Activated naive CD8-positive, alpha-beta T cell treated with anti-CD3 and anti-CD28 coated beads for 36 hours (primary cell): ENCODE measurements around the gene MLLT3. TPM values are rescaled to one million over a fixed set of nuclear protein-coding genes. Genes with fewer than 3 reads are reported as not detected.

ENCODE experiments used
- DNase-seq: peaks from one replicate; pipeline ENCODE4 v3.0.0; 2021
- H3K27ac Mint-ChIP-seq: one replicate; pipeline ENCODE4 v1.8.0; 2022; ENCODE audit warnings: mild to moderate bottlenecking, moderate library complexity, mixed read lengths
- H3K27me3 Mint-ChIP-seq: one replicate; pipeline ENCODE4 v1.8.0; 2022; ENCODE audit warnings: mild to moderate bottlenecking, mixed read lengths
- H3K36me3 Mint-ChIP-seq: one replicate; pipeline ENCODE4 v1.8.0; 2021; ENCODE audit warnings: mild to moderate bottlenecking, mixed read lengths
- H3K4me1 Mint-ChIP-seq: one replicate; pipeline ENCODE4 v1.8.0; 2021; ENCODE audit warnings: mixed read lengths
- H3K4me3 Mint-ChIP-seq: one replicate; pipeline ENCODE4 v1.8.0; 2022; ENCODE audit warnings: mild to moderate bottlenecking, moderate library complexity, mixed read lengths
- H3K9me3 Mint-ChIP-seq: one replicate; pipeline ENCODE4 v1.8.0; 2022; ENCODE audit warnings: mixed read lengths
- total RNA-seq, 2 experiments: library from RNA; stranded (reverse); gene quantifications; one replicate each; pipeline ENCODE4 v1.2.3, GENCODE V29; 2021

Gene MLLT3
- total RNA-seq, 2 experiments from 2014 or later, result 68.0 to 69.9 TPM

GRCh38 chr9:20619487-20620200, 2.7 kb downstream of the MLLT3 start:
- no peaks in the 10 kb centered on the region for H3K9me3 Mint-ChIP-seq
- no peaks in the 10 kb centered on the region for H3K27me3 Mint-ChIP-seq
- peaks cover 46% of the 10 kb centered on the region for H3K4me1 Mint-ChIP-seq
- peak; percentile 28 for DNase-seq
- H3K4me3 Mint-ChIP-seq, result peak overlapping the region; percentile 94
- H3K27ac Mint-ChIP-seq, result peak overlapping the region; percentile 78
- H3K36me3 Mint-ChIP-seq, result peaks cover 20% of the 10 kb centered on the region

DNA sequence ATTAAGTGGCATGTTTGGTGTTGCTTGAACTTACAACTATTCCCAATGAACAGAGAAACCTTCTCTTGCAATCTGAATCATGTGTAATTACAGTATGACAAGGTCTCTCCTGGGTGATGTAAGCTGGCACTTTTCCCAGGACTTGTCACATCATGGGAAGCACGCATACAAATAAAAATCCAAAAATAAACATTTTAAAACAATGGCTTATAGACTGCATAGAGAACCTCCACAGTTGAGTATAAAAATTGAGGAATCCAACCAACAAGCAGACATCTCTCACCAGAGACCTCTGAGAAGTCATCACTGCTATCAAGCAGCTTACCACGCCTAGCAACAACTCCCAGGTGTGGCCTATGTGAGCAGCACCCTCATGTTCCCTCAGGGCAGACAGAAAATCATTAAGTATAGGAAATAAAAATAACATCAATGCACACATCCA, 3.9 kb downstream of the MLLT3 start:
- no peak for DNase-seq
- no peaks in the 10 kb centered on the region for H3K9me3 Mint-ChIP-seq
- peaks cover 20% of the 10 kb centered on the region for H3K36me3 Mint-ChIP-seq
- H3K4me3 Mint-ChIP-seq, result peak overlapping the region; percentile 7
- H3K27ac Mint-ChIP-seq, result no peak overlapping the region
- peaks cover 44% of the 10 kb centered on the region for H3K4me1 Mint-ChIP-seq
- no peaks in the 10 kb centered on the region for H3K27me3 Mint-ChIP-seq

DNA sequence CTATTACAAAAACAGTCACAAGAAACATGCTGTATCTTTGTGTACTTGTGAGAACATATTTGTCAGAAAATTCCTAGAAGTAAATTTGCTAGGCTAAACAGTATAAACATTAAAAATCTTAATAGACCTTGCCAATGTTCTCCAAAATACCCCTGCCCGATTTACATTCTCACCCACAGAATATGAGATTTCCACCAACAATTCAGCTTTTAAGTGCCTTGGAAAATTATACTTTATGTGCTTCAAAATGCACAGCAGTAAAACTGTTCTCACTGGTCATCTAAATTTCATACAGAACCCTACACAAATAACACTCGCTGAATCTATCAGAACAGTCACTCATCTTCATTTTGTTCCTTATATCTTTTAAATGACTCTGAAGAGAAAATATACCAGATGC, 5.5 kb downstream of the MLLT3 start:
- H3K27ac Mint-ChIP-seq, result no peak overlapping the region
- H3K4me1 Mint-ChIP-seq, result peaks cover 60% of the 10 kb centered on the region
- H3K27me3 Mint-ChIP-seq, result no peaks in the 10 kb centered on the region
- peaks cover 22% of the 10 kb centered on the region for H3K36me3 Mint-ChIP-seq
- H3K4me3 Mint-ChIP-seq, result no peak overlapping the region
- no peak for DNase-seq
- H3K9me3 Mint-ChIP-seq, result no peaks in the 10 kb centered on the region

DNA sequence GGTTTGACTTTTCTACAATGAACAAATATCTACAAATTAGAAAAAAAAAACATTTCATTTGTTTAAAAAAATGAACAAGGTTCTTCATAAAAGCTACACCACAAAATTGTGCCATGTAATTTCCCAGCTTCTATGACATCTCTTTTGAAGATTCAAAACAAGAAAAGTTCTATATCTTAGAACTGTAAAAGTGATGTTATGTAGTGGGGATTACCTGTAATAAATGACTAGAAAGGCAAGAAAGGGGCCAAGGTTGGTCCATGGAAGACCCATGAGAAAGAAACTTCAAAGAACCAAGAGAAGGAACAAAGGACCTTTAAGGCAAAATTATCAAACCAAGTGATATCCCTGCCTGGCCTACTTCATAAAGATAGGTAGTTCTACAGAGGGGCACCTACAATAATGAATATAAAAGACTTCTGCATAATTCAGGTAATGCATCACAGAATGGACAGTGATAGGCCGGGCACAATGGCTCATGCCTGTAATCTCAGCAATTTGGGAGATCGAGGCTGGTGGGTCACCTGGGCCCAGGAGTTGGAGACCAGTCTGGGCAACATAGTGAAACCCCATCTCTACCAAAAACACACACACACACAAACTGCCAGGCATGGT, 7.6 kb downstream of the MLLT3 start:
- DNase-seq, result no peak
- H3K4me3 Mint-ChIP-seq, result no peak overlapping the region
- no peaks in the 10 kb centered on the region for H3K9me3 Mint-ChIP-seq
- peaks cover 10% of the 10 kb centered on the region for H3K36me3 Mint-ChIP-seq
- H3K27me3 Mint-ChIP-seq, result no peaks in the 10 kb centered on the region
- H3K4me1 Mint-ChIP-seq, result peaks cover 67% of the 10 kb centered on the region
- no peak overlapping the region for H3K27ac Mint-ChIP-seq

DNA sequence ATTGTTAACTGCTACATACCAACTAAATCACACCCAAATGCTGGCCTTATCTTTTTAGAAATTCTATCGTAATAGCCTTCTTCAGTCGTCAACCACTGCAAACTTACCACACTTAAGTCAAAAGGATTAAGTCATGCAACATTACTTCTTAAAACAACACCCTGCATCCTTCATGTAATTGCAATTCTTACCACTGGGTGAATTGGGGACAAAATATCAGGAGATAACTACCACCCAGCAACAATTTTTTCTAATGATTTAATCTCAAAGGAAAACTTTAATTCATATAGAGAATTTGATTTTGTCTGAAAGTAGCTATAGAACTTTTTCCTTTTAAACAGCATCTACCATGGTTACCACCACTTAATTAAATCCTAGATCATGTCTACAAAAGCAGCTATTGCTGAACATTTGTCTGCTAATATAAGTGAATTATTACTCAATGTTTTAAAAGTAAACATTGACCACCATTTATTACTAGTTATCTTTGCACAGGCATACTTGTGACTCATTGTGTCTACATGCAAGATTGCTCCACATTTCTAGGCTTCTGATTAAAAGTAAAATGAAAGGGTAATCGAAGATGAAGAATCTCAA, 10.5 kb downstream of the MLLT3 start:
- peaks cover 5% of the 10 kb centered on the region for H3K36me3 Mint-ChIP-seq
- H3K27me3 Mint-ChIP-seq, result no peaks in the 10 kb centered on the region
- H3K9me3 Mint-ChIP-seq, result no peaks in the 10 kb centered on the region
- no peak overlapping the region for H3K4me3 Mint-ChIP-seq
- no peak for DNase-seq
- H3K27ac Mint-ChIP-seq, result no peak overlapping the region
- H3K4me1 Mint-ChIP-seq, result peaks cover 66% of the 10 kb centered on the region

DNA sequence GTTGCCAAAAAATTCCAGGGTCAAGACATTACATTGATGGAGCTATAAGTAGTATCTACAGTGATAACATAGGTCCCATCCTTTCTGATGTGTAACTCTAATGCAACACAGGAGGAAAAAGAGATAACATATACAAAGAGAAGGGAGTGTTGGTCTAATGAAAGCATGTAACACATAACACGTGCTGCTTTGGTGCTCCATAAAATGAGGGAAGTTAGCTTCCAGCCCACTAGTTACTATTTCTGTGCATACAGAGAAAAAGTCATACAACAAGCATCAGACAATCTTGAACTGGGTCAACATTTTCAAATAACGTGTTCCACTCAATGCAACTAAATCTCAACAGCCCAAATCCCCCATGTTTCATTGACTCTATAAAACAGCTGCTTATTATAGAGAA, 11.7 kb downstream of the MLLT3 start:
- Mint-ChIP-seq H3K9me3 (no peaks in the 10 kb centered on the region), H3K27me3 (no peaks in the 10 kb centered on the region), H3K27ac (no peak overlapping the region), H3K4me1 (peaks cover 70% of the 10 kb centered on the region), H3K4me3 (no peak overlapping the region), H3K36me3 (peaks cover 4% of the 10 kb centered on the region)
- no peak for DNase-seq

DNA sequence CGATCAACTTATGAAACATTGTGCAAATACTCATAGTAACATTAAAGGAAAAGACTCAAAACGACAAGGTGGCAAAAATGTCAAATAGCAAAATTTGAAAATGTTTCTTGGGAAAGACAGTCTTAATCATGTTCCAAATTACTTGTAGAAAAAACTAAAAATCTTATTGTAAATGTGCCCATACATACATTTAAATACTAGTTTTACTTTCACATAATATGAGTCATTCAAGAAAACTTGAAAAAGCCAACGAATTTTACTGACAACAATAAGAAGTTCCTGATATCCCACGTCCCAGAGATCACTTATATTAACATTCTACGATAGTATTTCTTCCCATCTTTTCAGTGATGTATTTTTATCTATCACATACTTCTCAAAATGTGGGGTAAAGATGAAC, 13.7 kb downstream of the MLLT3 start:
- no peaks in the 10 kb centered on the region for H3K27me3 Mint-ChIP-seq
- H3K9me3 Mint-ChIP-seq, result no peaks in the 10 kb centered on the region
- no peak overlapping the region for H3K27ac Mint-ChIP-seq
- peaks cover 76% of the 10 kb centered on the region for H3K4me1 Mint-ChIP-seq
- H3K4me3 Mint-ChIP-seq, result no peak overlapping the region
- DNase-seq, result no peak
- peaks cover 5% of the 10 kb centered on the region for H3K36me3 Mint-ChIP-seq

GRCh38 chr9:20606652-20607051, 15.6 kb downstream of the MLLT3 start:
- Mint-ChIP-seq H3K4me3 (no peak overlapping the region), H3K9me3 (no peaks in the 10 kb centered on the region), H3K27ac (no peak overlapping the region), H3K4me1 (peaks cover 77% of the 10 kb centered on the region), H3K27me3 (no peaks in the 10 kb centered on the region), H3K36me3 (peaks cover 5% of the 10 kb centered on the region)
- no peak for DNase-seq

- Mint-ChIP-seq H3K4me1 (peaks cover 76% of the 10 kb centered on the region), H3K4me3 (peak overlapping the region; percentile 58), H3K27me3 (no peaks in the 10 kb centered on the region), H3K9me3 (peaks cover 2% of the 10 kb centered on the region), H3K27ac (peak overlapping the region; percentile 62), H3K36me3 (peaks cover 17% of the 10 kb centered on the region)
- DNase-seq, result no peak
Observed at GRCh38 chr9:20604562-20604961, 17.7 kb downstream of the MLLT3 start.

- Mint-ChIP-seq H3K4me3 (no peak overlapping the region), H3K4me1 (peaks cover 75% of the 10 kb centered on the region), H3K27ac (no peak overlapping the region), H3K36me3 (peaks cover 23% of the 10 kb centered on the region), H3K27me3 (no peaks in the 10 kb centered on the region), H3K9me3 (peaks cover 2% of the 10 kb centered on the region)
- DNase-seq, result no peak
Observed at GRCh38 chr9:20603524-20604268, 18.6 kb downstream of the MLLT3 start.

DNA sequence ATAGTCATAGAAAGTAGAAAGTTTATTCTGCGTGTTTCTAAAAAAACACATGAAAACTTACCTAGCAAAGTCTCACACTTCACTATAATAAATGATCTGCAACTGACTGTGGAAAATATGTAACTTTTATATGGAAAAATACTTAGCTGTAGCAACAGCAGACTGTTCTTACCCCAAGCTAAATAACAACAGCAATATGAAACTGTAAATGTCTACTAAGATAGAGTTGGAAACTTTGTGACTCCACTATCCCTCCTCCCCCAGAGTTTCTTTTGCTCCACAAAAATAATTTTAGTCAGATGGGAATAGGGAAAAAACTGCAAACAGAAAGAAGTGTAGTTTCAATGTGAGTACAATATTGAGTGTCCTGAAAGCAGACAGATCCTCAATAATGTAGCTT, 21.0 kb downstream of the MLLT3 start:
- no peak overlapping the region for H3K4me3 Mint-ChIP-seq

DNA sequence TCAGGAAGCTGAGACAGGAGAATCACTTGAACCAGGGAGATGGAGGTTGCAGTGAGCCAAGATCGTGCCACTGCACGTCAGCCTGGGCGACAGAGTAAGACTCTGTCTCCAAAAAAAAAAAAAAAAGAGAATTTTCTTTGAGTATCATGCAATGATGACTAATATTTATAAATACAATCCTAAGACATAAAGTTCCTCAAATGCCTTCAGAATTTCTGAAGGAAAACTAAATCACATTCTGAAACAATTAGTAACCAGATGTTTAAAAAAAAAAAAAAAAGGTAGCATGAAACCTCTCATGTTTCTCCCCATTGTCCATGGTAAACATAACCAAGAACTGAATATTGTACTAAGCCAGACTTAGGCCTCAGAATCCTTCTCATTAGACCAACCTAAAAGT, 23.1 kb downstream of the MLLT3 start:
- no peak overlapping the region for H3K4me3 Mint-ChIP-seq
- peaks cover 33% of the 10 kb centered on the region for H3K36me3 Mint-ChIP-seq
- H3K9me3 Mint-ChIP-seq, result peaks cover 2% of the 10 kb centered on the region
- no peak overlapping the region for H3K27ac Mint-ChIP-seq
- no peaks in the 10 kb centered on the region for H3K27me3 Mint-ChIP-seq
- DNase-seq, result no peak
- peaks cover 71% of the 10 kb centered on the region for H3K4me1 Mint-ChIP-seq

More for the DNA sequence above, 21.0 kb downstream of the MLLT3 start:
- peaks cover 2% of the 10 kb centered on the region for H3K9me3 Mint-ChIP-seq
- no peak for DNase-seq
- H3K27ac Mint-ChIP-seq, result peak overlapping the region; percentile 65
- peaks cover 74% of the 10 kb centered on the region for H3K4me1 Mint-ChIP-seq
- H3K27me3 Mint-ChIP-seq, result no peaks in the 10 kb centered on the region
- peaks cover 30% of the 10 kb centered on the region for H3K36me3 Mint-ChIP-seq

GRCh38 chr9:20598367-20598766, 23.9 kb downstream of the MLLT3 start:
- peaks cover 33% of the 10 kb centered on the region for H3K36me3 Mint-ChIP-seq
- H3K4me1 Mint-ChIP-seq, result peaks cover 66% of the 10 kb centered on the region
- H3K9me3 Mint-ChIP-seq, result peaks cover 2% of the 10 kb centered on the region
- H3K4me3 Mint-ChIP-seq, result no peak overlapping the region
- no peaks in the 10 kb centered on the region for H3K27me3 Mint-ChIP-seq
- no peak overlapping the region for H3K27ac Mint-ChIP-seq
- DNase-seq, result no peak

DNA sequence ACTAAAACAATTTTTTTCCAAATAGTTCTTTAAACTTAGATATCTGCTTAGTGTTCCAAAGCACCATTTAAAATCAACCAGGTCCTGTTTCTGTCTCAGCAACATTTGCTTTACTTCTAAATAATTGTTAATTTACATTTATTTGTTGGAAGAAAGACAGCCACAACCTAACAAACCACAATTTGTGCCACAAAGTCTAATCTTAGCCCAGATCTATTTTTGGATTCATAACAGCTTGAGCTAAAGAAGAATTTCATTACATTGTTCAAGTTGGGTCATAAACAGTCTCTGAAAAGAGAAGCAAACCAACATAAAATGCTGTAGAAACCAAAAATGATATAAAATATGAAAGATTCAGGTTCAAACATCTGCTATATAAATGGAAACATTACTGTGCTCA, 24.4 kb downstream of the MLLT3 start:
- peaks cover 33% of the 10 kb centered on the region for H3K36me3 Mint-ChIP-seq
- peaks cover 61% of the 10 kb centered on the region for H3K4me1 Mint-ChIP-seq
- peaks cover 2% of the 10 kb centered on the region for H3K9me3 Mint-ChIP-seq
- DNase-seq, result no peak
- no peaks in the 10 kb centered on the region for H3K27me3 Mint-ChIP-seq
- no peak overlapping the region for H3K27ac Mint-ChIP-seq
- H3K4me3 Mint-ChIP-seq, result no peak overlapping the region

DNA sequence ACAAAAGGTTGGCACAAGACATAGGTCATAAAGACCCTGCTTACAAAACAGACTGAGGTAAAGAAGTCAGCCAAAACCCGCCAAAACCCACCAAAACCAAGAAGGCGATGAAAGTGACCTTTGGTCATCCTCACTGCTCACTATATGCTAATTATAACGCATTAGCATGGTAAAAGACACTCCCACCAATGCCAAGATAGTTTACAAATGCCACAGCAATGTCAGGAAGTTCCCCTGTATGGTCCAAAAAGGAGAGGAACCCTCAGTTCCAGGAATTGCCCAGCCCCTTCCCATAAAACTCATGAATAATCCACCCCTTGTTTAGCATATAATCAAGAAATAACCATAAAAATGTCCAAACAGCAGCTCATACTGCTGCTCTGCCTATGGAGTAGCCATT, 27.7 kb downstream of the MLLT3 start:
- peaks cover 44% of the 10 kb centered on the region for H3K4me1 Mint-ChIP-seq
- no peak overlapping the region for H3K27ac Mint-ChIP-seq
- peaks cover 5% of the 10 kb centered on the region for H3K9me3 Mint-ChIP-seq
- H3K4me3 Mint-ChIP-seq, result no peak overlapping the region
- DNase-seq, result no peak
- peaks cover 40% of the 10 kb centered on the region for H3K36me3 Mint-ChIP-seq
- no peaks in the 10 kb centered on the region for H3K27me3 Mint-ChIP-seq
